ENCODE data around the gene KRT222. TPM values are rescaled to one million over a fixed set of nuclear protein-coding genes. Genes with fewer than 3 reads are reported as not detected.

Gene KRT222
- total and polyA plus RNA-seq, 7 donors, result 0.35 to 5.0 (median 3.6) TPM; not detected in 1

- DNase-seq, result no peak
- Histone ChIP-seq H3K27ac (no peak overlapping the region), H3K36me3 (no peaks in the 10 kb centered on the region), H3K4me1 (no peaks in the 10 kb centered on the region), H3K27me3 (peaks cover 0 to 28% (median 0%) of the 10 kb centered on the region in 3 donors), H3K4me3 (no peak overlapping the region), H3K9me3 (no peaks in the 10 kb centered on the region)
- TF ChIP-seq EP300 (IDR thresholded peaks at IDR 0.05) (no peak), POLR2AphosphoS5 (IDR thresholded peaks at IDR 0.05) (no peak), POLR2A (IDR thresholded peaks at IDR 0.05) (no peak), CTCF (IDR thresholded peaks at IDR 0.05) (no peak)
- intact Hi-C loops (cut with DNase I), result no loop called here
Observed at GRCh38 chr17:40666331-40666730, 1.4 kb upstream of the KRT222 start.

GRCh38 chr17:40663252-40663651, 1.7 kb downstream of the KRT222 start:
- no peak overlapping the region for H3K27ac ChIP-seq
- no peaks in the 10 kb centered on the region for H3K9me3 ChIP-seq
- intact Hi-C loops (cut with DNase I), result no loop called here
- no peaks in the 10 kb centered on the region for H3K36me3 ChIP-seq
- H3K4me1 ChIP-seq, result no peaks in the 10 kb centered on the region
- no peak overlapping the region for H3K4me3 ChIP-seq
- TF ChIP-seq EP300 (IDR thresholded peaks at IDR 0.05) (no peak), POLR2AphosphoS5 (IDR thresholded peaks at IDR 0.05) (no peak), POLR2A (IDR thresholded peaks at IDR 0.05) (no peak), CTCF (IDR thresholded peaks at IDR 0.05) (no peak)
- 87 to 88% methylated on average over 3 of the region's 3 CpGs for WGBS, 2 donors
- DNase-seq, result no peak
- peaks cover 0 to 28% (median 0%) of the 10 kb centered on the region in 3 donors for H3K27me3 ChIP-seq

- Histone ChIP-seq H3K36me3 (no peaks in the 10 kb centered on the region), H3K4me1 (no peaks in the 10 kb centered on the region), H3K27ac (no peak overlapping the region), H3K9me3 (no peaks in the 10 kb centered on the region), H3K27me3 (peaks cover 0 to 5% (median 0%) of the 10 kb centered on the region in 3 donors), H3K4me3 (no peak overlapping the region)
- intact Hi-C loops (cut with DNase I), result no loop called here
- no peak for TF ChIP-seq CTCF (IDR thresholded peaks at IDR 0.05)
- TF ChIP-seq POLR2A (IDR thresholded peaks at IDR 0.05), result no peak
- no peak for TF ChIP-seq EP300 (IDR thresholded peaks at IDR 0.05)
- TF ChIP-seq POLR2AphosphoS5 (IDR thresholded peaks at IDR 0.05), result no peak
- 75 to 77% methylated on average over 7 of the region's 7 CpGs for WGBS, 2 donors
- DNase-seq, result no peak
Observed at GRCh38 chr17:40659911-40660310, 5.1 kb downstream of the KRT222 start.

GRCh38 chr17:40658396-40658795, 6.6 kb downstream of the KRT222 start:
- DNase-seq, result no peak
- Histone ChIP-seq H3K4me3 (no peak overlapping the region), H3K27ac (no peak overlapping the region), H3K4me1 (no peaks in the 10 kb centered on the region), H3K9me3 (no peaks in the 10 kb centered on the region), H3K36me3 (no peaks in the 10 kb centered on the region), H3K27me3 (no peaks in the 10 kb centered on the region)
- TF ChIP-seq POLR2AphosphoS5 (IDR thresholded peaks at IDR 0.05), result no peak
- no peak for TF ChIP-seq CTCF (IDR thresholded peaks at IDR 0.05)
- TF ChIP-seq EP300 (IDR thresholded peaks at IDR 0.05), result no peak
- no peak for TF ChIP-seq POLR2A (IDR thresholded peaks at IDR 0.05)
- intact Hi-C loops (cut with DNase I), result no loop called here

- H3K27ac ChIP-seq, result no peak overlapping the region
- H3K9me3 ChIP-seq, result no peaks in the 10 kb centered on the region
- TF ChIP-seq CTCF (IDR thresholded peaks at IDR 0.05), result no peak
- no peak for TF ChIP-seq EP300 (IDR thresholded peaks at IDR 0.05)
- no peak for TF ChIP-seq POLR2A (IDR thresholded peaks at IDR 0.05)
- no peak for TF ChIP-seq POLR2AphosphoS5 (IDR thresholded peaks at IDR 0.05)
- H3K4me3 ChIP-seq, result no peak overlapping the region
- intact Hi-C loops (cut with DNase I), result no loop called here
- no peaks in the 10 kb centered on the region for H3K27me3 ChIP-seq
- H3K4me1 ChIP-seq, result peaks cover 0 to 9% (median 9%) of the 10 kb centered on the region in 4 donors
- no peak for DNase-seq
- H3K36me3 ChIP-seq, result no peaks in the 10 kb centered on the region
- 63 to 77% methylated on average over 5 of the region's 5 CpGs for WGBS, 2 donors
Observed at GRCh38 chr17:40651939-40652338, 13.0 kb downstream of the KRT222 start.
